SHP77 treated with DMSO at 0.1 percent for 48 hours (cell line): ENCODE data around the gene IRF2.

Source experiments
- DNase-seq: peaks from one replicate; lab custom pipeline; 2025; lab: John Stamatoyannopoulos, UW

Gene IRF2

GRCh38 chr4:184474263-184475095 lies at the start of gene IRF2:
Gene IRF2 (minus strand): TSS chr4:184474550. CDS start chr4:184429064, 45,486 bp downstream.
- peak; percentile 39 for DNase-seq

DNA sequence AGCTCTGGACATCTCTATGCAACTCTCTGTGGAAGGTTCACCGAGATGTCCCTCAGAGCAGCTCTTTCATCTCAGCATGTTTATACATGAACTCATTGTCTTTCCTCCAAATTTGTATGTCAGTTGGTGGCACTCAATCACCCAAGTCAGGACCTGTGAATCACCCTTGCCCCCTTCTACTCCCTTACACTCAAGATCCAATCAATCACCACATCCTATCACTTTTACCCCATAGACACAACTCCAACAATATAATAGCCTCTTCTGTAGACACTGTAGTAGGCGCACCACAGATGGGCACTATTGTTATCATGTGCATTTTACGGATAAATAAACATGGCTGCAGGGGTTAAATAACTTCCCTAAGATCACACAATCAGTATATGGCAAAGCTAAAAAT lies 41.3 kb upstream of the IRF2 start:
- no peak for DNase-seq

- DNase-seq = no peak
These were observed 40.0 kb upstream of the IRF2 start for GRCh38 chr4:184514121-184514988.

DNA sequence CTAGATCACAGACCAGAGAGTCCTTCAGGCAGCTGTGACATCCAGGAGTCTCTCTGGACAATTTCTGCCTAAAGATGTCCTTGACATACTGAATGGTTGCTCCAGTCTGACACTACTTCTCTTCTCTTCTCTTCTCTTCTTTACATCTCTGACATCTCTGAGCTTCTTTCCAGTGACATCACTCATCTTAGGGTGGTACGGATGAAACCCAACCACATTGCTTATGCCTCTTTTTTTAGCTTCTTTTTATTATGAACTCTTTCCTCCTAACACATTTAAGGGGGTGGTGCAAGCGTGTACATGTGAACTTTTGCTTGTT lies 39.4 kb upstream of the IRF2 start:
- no peak for DNase-seq

DNA sequence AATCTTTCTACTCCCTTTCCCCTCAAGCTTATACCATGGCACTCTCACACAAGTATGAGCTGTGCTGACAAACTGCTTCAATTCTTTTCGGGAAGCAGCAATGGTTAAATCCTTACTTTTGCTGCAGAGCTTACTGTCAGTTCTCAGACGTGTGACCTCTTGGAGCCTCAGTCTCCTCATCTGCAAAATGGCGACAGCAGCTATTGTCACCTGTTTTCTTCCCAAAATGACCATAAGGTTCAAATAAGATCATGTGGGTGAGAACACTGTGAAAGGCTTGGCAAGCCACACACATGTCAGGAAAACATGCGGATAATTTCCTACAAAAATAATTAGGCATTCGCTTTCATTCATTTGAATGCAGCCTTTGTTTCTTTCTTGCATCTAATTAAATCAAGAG lies 36.8 kb upstream of the IRF2 start:
- DNase-seq = no peak

GRCh38 chr4:184510401-184510800 lies 36.1 kb upstream of the IRF2 start:
- no peak for DNase-seq

- DNase-seq = no peak
These were observed 32.3 kb upstream of the IRF2 start for GRCh38 chr4:184506527-184507121.

DNA sequence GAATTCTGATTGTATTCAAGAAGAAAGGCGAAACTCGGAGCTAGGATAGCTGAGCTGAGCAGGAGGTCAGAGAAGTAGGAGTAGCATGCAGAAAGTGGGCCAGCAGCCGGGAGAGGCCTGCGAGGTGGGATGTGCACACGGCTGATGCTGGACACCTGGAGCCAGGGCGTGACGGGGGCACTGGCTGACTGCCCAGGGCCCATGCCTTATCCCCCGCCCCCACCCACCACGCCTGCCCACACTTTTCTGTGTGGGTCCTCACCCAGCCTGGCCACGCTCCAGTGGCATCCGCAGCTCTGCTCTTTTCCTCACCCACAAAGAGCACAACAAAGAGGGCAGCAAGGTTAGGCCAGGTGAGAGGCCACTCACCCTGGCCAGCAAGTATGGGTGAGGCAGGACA lies 30.0 kb upstream of the IRF2 start:
- DNase-seq = no peak

- DNase-seq = no peak
These were observed 29.5 kb upstream of the IRF2 start for GRCh38 chr4:184503869-184504300.

- no peak for DNase-seq
These were observed 26.6 kb upstream of the IRF2 start for GRCh38 chr4:184500748-184501589.

- DNase-seq = no peak
These were observed 25.6 kb upstream of the IRF2 start for GRCh38 chr4:184499996-184500395.

GRCh38 chr4:184498598-184498997 lies 24.2 kb upstream of the IRF2 start:
- DNase-seq = no peak

DNA sequence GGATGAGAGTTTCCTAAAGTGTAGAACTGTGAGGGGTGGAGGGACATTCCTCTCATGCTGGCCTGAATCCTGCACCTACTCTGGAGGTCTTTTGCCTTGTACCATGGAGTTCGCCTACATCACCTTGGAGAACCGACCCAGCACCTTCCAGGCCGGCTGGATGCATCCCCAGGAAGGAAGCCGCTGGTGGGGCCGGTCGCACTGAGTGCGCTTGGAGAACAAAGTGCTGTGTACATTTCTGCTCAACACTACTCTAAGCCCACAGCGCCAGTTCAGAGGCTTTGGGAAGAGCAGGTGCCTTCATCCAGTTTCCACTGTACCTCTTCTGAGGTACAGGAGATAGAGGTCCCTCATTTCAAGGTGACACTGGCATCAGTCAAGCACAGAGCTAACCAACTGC lies 15.4 kb upstream of the IRF2 start:
- DNase-seq = no peak

- DNase-seq = no peak
These were observed 13.2 kb upstream of the IRF2 start for GRCh38 chr4:184487503-184487902.

DNA sequence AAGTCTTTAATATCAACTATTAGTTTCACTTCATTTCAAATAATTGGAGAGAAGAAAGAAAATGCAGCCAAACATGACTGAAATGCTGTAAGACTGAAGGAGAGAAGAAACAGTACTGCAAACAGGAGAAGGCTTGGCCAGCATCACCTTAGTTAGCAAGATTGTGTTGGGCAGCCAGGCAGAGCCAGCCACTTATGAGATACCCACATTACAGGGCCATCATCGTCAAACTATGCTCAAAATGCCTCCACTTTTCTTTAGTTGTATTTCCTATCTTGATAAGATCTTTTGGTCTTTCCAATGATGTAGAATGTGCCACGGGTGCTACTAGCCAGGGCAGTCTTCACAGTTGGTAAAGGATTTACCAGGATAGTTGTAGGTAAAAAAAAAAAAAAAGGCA lies 10.9 kb upstream of the IRF2 start:
- no peak for DNase-seq

- no peak for DNase-seq
These were observed 7.2 kb upstream of the IRF2 start for GRCh38 chr4:184481544-184481943.

DNA sequence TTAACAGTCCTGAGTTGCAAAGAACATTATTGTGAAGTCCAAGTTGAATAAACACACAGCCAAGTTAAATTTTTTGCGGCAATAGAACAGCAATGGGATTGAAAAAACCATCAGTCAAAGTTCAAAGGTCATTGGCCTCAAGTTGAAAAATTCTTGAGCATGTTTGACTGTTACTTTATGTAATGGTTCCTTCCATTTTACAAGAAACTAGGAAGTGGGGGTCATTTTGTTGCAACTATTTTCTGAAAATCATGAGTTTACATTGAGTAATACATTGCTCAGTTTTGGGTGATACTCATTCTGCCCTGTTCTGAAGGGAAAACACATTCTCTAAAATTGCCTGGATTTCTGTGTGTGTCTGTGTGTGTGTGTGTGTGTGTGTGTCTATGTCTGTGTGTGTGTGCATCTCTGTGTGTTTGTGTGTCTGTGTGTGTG lies 5.2 kb upstream of the IRF2 start:
- DNase-seq = no peak

DNA sequence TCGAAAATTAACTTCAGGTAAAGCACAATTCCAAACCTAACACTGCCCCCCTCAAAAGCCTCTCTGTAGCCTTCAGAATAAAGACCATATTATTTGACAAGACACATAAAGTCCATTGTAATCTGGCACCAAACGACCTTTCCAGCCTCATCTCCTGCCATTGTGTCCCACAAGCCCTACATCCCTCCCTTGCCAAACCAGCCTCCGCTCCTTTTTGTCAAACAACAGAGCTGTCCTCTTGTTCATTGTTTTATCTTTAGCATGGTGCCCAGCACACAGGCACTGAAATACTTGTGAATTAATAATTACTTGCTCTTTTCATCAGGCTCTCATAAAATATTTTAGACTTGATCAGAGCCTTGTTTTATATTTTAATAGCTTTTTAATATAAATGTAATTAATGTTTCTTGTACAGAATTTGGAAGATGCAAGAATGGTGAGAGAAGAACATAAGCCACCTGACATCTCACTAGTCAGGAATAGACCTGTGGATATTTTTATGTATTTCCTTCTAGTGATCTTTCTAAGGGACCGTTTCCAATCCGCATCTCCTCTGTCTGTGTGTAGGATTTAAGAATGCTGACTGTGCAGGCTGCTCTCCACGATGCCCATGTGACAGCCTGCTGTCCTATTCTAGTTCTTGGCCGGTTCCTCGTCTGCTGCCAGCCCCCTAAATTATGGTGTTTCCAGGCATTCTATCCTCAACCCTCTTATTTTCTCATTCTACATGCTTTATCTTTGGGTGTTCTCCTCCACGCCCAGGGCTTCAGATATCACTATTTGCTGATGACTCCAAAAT lies 3.0 kb upstream of the IRF2 start:
- no peak for DNase-seq

GRCh38 chr4:184476695-184477094 lies 2.3 kb upstream of the IRF2 start:
- DNase-seq = no peak

- DNase-seq = no peak
These were observed 1.1 kb upstream of the IRF2 start for GRCh38 chr4:184475498-184475897.

- DNase-seq = no peak
These were observed 729 bp upstream of the IRF2 start for GRCh38 chr4:184475096-184475461.
